PC-9 (cell line): ENCODE results near the gene SDK2. TPM values are rescaled to one million over a fixed set of nuclear protein-coding genes. Genes with fewer than 3 reads are reported as not detected.
A peak's percentile ranks its signal among the peaks of the same experiment; 100 is the strongest.

ENCODE experiments used
- BruUV-seq: library from RNA; stranded (reverse); fragments of 400-500 nt; replicated peaks from 2 replicates; lab custom pipeline; 2021; lab: Mats Ljungman, UMichigan
- CTCF ChIA-PET: fragments of 300-600 bp; sonication (Branson Sonifier 250); formaldehyde crosslinking; loops from one replicate; lab custom pipeline; 2022; ENCODE audit warnings: antibody characterized with exemption; lab: Charles Lee
- POLR2A ChIA-PET: fragments of 300-600 bp; sonication (Branson Sonifier 250); formaldehyde crosslinking; loops from one replicate; lab custom pipeline; 2022; ENCODE audit warnings: antibody characterized with exemption; ENCODE audit not compliant: unreplicated experiment; lab: Charles Lee
- DNase-seq, 2 experiments: peaks; one replicate each; pipeline versions ENCODE4 v3.0.0 to v3.0.0-alpha.2; 2015 to 2022; ENCODE audit warnings: mixed read lengths in 1 of 2
- H2AFZ ChIP-seq: fragments of 200-600 bp; sonication (generic); 2 replicates; pipeline ENCODE4 v1.8.1; 2017; ENCODE audit warnings: antibody characterized with exemption
- H3F3A ChIP-seq: fragments of 200-600 bp; sonication (generic); 2 replicates; pipeline ENCODE4 v1.8.1; 2017; ENCODE audit warnings: antibody characterized with exemption, mild to moderate bottlenecking, low read depth; ENCODE audit not compliant: insufficient read depth
- H3K27ac ChIP-seq: fragments of 200-600 bp; sonication (generic); 2 replicates; pipeline ENCODE4 v1.6.1; 2016; ENCODE audit warnings: mixed run types
- H3K27me3 ChIP-seq: fragments of 200-600 bp; sonication (generic); 2 replicates; pipeline ENCODE4 v1.6.1; 2016; ENCODE audit warnings: low read depth, mixed run types; ENCODE audit not compliant: insufficient read depth
- H3K36me3 ChIP-seq: fragments of 200-600 bp; sonication (generic); 2 replicates; pipeline ENCODE4 v1.6.1; 2016; ENCODE audit warnings: low read depth, mixed run types
- H3K4me1 ChIP-seq: fragments of 200-600 bp; sonication (generic); replicated peaks from 2 replicates; pipeline ENCODE4 v1.6.1; 2016; ENCODE audit warnings: mixed run types; ENCODE audit not compliant: insufficient read depth
- H3K4me2 ChIP-seq: fragments of 200-600 bp; sonication (generic); 2 replicates; pipeline ENCODE4 v1.6.1; 2017; ENCODE audit warnings: mixed run types
- H3K4me3 ChIP-seq: fragments of 200-600 bp; sonication (generic); 2 replicates; pipeline ENCODE4 v1.6.1; 2016; ENCODE audit warnings: mixed run types
- H3K79me2 ChIP-seq: fragments of 200-600 bp; sonication (generic); 2 replicates; pipeline ENCODE4 v1.6.1; 2017; ENCODE audit warnings: low read depth, mixed run types
- H3K9me2 ChIP-seq: fragments of 200-600 bp; sonication (generic); 2 replicates; pipeline ENCODE4 v1.8.1; 2017; ENCODE audit warnings: mild to moderate bottlenecking; ENCODE audit not compliant: insufficient read depth
- H3K9me3 ChIP-seq: fragments of 200-600 bp; sonication (generic); 2 replicates; pipeline ENCODE4 v1.8.1; 2016; ENCODE audit warnings: low read depth; ENCODE audit not compliant: insufficient read depth
- H4K20me1 ChIP-seq: fragments of 200-600 bp; sonication (generic); 2 replicates; pipeline ENCODE4 v1.8.1; 2017; ENCODE audit not compliant: insufficient read depth
- EZH2 ChIP-seq: fragments of 200-600 bp; sonication (generic); IDR thresholded peaks from 2 replicates; pipeline ENCODE4 v1.8.0; 2017; ENCODE audit warnings: antibody characterized with exemption, low read depth
- intact Hi-C: fragments of 100-400 bp; cut with micrococcal nuclease; formaldehyde crosslinking; loops from one replicate; pipeline ENCODE4 v1.10.0; 2022; ENCODE audit not compliant: unreplicated experiment
- total RNA-seq: library from RNA; stranded (reverse); gene quantifications from 2 replicates; pipeline ENCODE4 v1.2.3, GENCODE V29; 2021
- TF ChIP-seq, protein P1 (sequence below): fragments of 200-600 bp; sonication (generic); conservative IDR thresholded peaks from 2 replicates; pipeline ENCODE4 v1.6.1; 2017; ENCODE audit warnings: mixed run types, antibody characterized with exemption, mild to moderate bottlenecking, moderate library complexity

Gene SDK2
- total RNA-seq, 1 experiment from 2014 or later, result 0.04 TPM

GRCh38 chr17:73547790-73548189 is 96.5 kb downstream of the SDK2 start:
- ChIA-PET POLR2A (no interaction called here), CTCF (no interaction called here)
- Histone ChIP-seq H3K4me2 (no peak overlapping the region), H3K4me1 (no peaks in the 10 kb centered on the region), H3K79me2 (no peaks in the 10 kb centered on the region), H2AFZ (no peak overlapping the region), H3K27ac (no peak overlapping the region), H3K36me3 (no peaks in the 10 kb centered on the region), H3F3A (no peaks in the 10 kb centered on the region), H3K9me3 (no peaks in the 10 kb centered on the region), H3K9me2 (no peaks in the 10 kb centered on the region), H3K27me3 (peaks cover 100% of the 10 kb centered on the region), H4K20me1 (no peaks in the 10 kb centered on the region), H3K4me3 (no peak overlapping the region)
- intact Hi-C loops, result no loop called here
- no peak for DNase-seq
- BruUV-seq, result no TSS peak
- TF ChIP-seq, protein P1, sequence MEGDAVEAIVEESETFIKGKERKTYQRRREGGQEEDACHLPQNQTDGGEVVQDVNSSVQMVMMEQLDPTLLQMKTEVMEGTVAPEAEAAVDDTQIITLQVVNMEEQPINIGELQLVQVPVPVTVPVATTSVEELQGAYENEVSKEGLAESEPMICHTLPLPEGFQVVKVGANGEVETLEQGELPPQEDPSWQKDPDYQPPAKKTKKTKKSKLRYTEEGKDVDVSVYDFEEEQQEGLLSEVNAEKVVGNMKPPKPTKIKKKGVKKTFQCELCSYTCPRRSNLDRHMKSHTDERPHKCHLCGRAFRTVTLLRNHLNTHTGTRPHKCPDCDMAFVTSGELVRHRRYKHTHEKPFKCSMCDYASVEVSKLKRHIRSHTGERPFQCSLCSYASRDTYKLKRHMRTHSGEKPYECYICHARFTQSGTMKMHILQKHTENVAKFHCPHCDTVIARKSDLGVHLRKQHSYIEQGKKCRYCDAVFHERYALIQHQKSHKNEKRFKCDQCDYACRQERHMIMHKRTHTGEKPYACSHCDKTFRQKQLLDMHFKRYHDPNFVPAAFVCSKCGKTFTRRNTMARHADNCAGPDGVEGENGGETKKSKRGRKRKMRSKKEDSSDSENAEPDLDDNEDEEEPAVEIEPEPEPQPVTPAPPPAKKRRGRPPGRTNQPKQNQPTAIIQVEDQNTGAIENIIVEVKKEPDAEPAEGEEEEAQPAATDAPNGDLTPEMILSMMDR, result no peak
- TF ChIP-seq EZH2, result no peak

- no peaks in the 10 kb centered on the region for H3K4me1 ChIP-seq
- intact Hi-C loops, result no loop called here
- CTCF ChIA-PET, result no interaction called here
- no peak overlapping the region for H3K4me3 ChIP-seq
- H3F3A ChIP-seq, result no peaks in the 10 kb centered on the region
- H2AFZ ChIP-seq, result no peak overlapping the region
- H3K9me2 ChIP-seq, result no peaks in the 10 kb centered on the region
- H3K79me2 ChIP-seq, result no peaks in the 10 kb centered on the region
- H3K27me3 ChIP-seq, result peaks cover 100% of the 10 kb centered on the region
- no peak overlapping the region for H3K27ac ChIP-seq
- POLR2A ChIA-PET, result no interaction called here
- BruUV-seq, result no TSS peak
- no peak overlapping the region for H3K4me2 ChIP-seq
- no peaks in the 10 kb centered on the region for H3K36me3 ChIP-seq
- DNase-seq, result peak in 1 of 2 experiments; percentile 6
- TF ChIP-seq EZH2, result no peak
- TF ChIP-seq, protein P1, result no peak
- no peaks in the 10 kb centered on the region for H3K9me3 ChIP-seq
- H4K20me1 ChIP-seq, result no peaks in the 10 kb centered on the region
Observed at GRCh38 chr17:73546770-73547536, 97.3 kb downstream of the SDK2 start.

DNA sequence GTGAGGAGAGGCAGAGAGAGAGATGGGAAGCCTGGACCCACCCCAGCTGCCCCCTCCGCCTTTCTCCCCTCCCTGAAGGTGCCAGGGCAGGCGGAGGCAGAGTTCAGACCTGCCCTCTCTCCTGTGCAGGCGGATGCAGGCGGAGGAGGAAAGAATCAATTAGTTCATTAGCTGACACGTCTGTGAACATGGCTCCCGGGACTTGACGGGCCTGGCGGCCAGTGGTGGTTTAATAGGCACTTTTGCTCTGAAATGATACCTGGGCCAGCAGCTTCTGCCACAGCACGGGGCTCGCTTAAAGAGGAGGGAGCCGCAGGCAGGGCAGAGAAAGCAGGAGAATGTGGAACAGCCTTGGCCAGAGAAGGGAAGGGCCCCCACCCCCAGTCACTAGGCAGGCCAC is 98.1 kb downstream of the SDK2 start:
- H3K9me2 ChIP-seq, result no peaks in the 10 kb centered on the region
- peaks cover 100% of the 10 kb centered on the region for H3K27me3 ChIP-seq
- no peak overlapping the region for H2AFZ ChIP-seq
- no peak overlapping the region for H3K4me2 ChIP-seq
- no peaks in the 10 kb centered on the region for H3F3A ChIP-seq
- TF ChIP-seq, protein P1, result no peak
- no peak for TF ChIP-seq EZH2
- H3K79me2 ChIP-seq, result no peaks in the 10 kb centered on the region
- DNase-seq, result no peak
- H4K20me1 ChIP-seq, result no peaks in the 10 kb centered on the region
- H3K4me1 ChIP-seq, result no peaks in the 10 kb centered on the region
- no peak overlapping the region for H3K4me3 ChIP-seq
- intact Hi-C loops, result no loop called here
- H3K36me3 ChIP-seq, result no peaks in the 10 kb centered on the region
- no peaks in the 10 kb centered on the region for H3K9me3 ChIP-seq
- POLR2A ChIA-PET, result no interaction called here
- no TSS peak for BruUV-seq
- CTCF ChIA-PET, result no interaction called here
- no peak overlapping the region for H3K27ac ChIP-seq
